Ectodermal cell (in vitro differentiated cells): Measurements from ENCODE around the gene AATK.
"Not testable (repeated sequence)": the region's sequence is repeated elsewhere in the genome, so short reads cannot be mapped to it uniquely, and the experiment has no call there.

Experiments used
- H3K27ac ChIP-seq: 2 replicates; pipeline ENCODE4 v1.7.0; 2013; ENCODE audit warnings: mild to moderate bottlenecking, low read depth, low read length; ENCODE audit not compliant: insufficient read depth, poor library complexity, severe bottlenecking
- H3K27me3 ChIP-seq: 2 replicates; pipeline ENCODE4 v1.7.0; 2013; ENCODE audit warnings: mild to moderate bottlenecking, low read length; ENCODE audit not compliant: insufficient read depth, control insufficient read depth, poor library complexity, severe bottlenecking
- H3K36me3 ChIP-seq: one replicate; pipeline ENCODE4 v1.7.0; 2013; ENCODE audit warnings: low read length; ENCODE audit not compliant: control insufficient read depth, insufficient read depth
- H3K4me1 ChIP-seq: one replicate; pipeline ENCODE4 v1.7.0; 2013; ENCODE audit warnings: low read length; ENCODE audit not compliant: control insufficient read depth, insufficient read depth
- H3K4me3 ChIP-seq: 2 replicates; pipeline ENCODE4 v1.7.0; 2013; ENCODE audit warnings: low read depth, low read length, control low read depth; ENCODE audit not compliant: insufficient read depth
- H3K9me3 ChIP-seq: 2 replicates; pipeline ENCODE4 v1.7.0; 2013; ENCODE audit warnings: mild to moderate bottlenecking, low read length, moderate library complexity; ENCODE audit not compliant: control insufficient read depth
- WGBS, 2 experiments: methylation state at CpG; one replicate each; pipeline ENCODE4 v1.1.7; 2013; ENCODE audit warnings: missing lambda C conversion rate in 2 of 2; 5-methylcytosine and 5-hydroxymethylcytosine counted together

AATK gene

GRCh38 chr17:81083125-81083765, 82.8 kb downstream of the AATK start:
- Histone ChIP-seq H3K4me3 (no peak overlapping the region), H3K27ac (no peak overlapping the region), H3K9me3 (no peaks in the 10 kb centered on the region), H3K27me3 (no peaks in the 10 kb centered on the region), H3K4me1 (peaks cover 11% of the 10 kb centered on the region), H3K36me3 (peaks cover 10% of the 10 kb centered on the region)
- 88 to 89% methylated on average over 27 of the region's 27 CpGs for WGBS, 2 experiments

- Histone ChIP-seq H3K4me3 (no peak overlapping the region), H3K4me1 (peaks cover 11% of the 10 kb centered on the region), H3K27ac (no peak overlapping the region), H3K27me3 (no peaks in the 10 kb centered on the region), H3K36me3 (peaks cover 10% of the 10 kb centered on the region), H3K9me3 (no peaks in the 10 kb centered on the region)
- WGBS, 2 experiments, result 95 to 96% methylated on average over 33 of the region's 33 CpGs
These were observed 83.6 kb downstream of the AATK start for GRCh38 chr17:81082177-81083073.

GRCh38 chr17:81081222-81082176, 84.5 kb downstream of the AATK start:
- Histone ChIP-seq H3K4me1 (peaks cover 11% of the 10 kb centered on the region), H3K36me3 (peaks cover 7% of the 10 kb centered on the region), H3K9me3 (no peaks in the 10 kb centered on the region), H3K27ac (no peak overlapping the region), H3K27me3 (no peaks in the 10 kb centered on the region), H3K4me3 (no peak overlapping the region)
- 94 to 95% methylated on average over 33 of the region's 33 CpGs for WGBS, 2 experiments

- Histone ChIP-seq H3K36me3 (no peaks in the 10 kb centered on the region), H3K27me3 (no peaks in the 10 kb centered on the region), H3K4me1 (peaks cover 25% of the 10 kb centered on the region), H3K9me3 (no peaks in the 10 kb centered on the region), H3K4me3 (no peak overlapping the region), H3K27ac (no peak overlapping the region)
- WGBS, 2 experiments, result 76 to 79% methylated on average over 19 of the region's 19 CpGs
These were observed 86.0 kb downstream of the AATK start for GRCh38 chr17:81080019-81080418.

- not testable (repeated sequence) for H3K4me3 ChIP-seq, H3K27me3 ChIP-seq, H3K36me3 ChIP-seq, H3K27ac ChIP-seq, H3K9me3 ChIP-seq
- WGBS, 2 experiments, result 94 to 95% methylated on average over 45 of the region's 45 CpGs
- peaks cover 35% of the 10 kb centered on the region for H3K4me1 ChIP-seq
These were observed 87.8 kb downstream of the AATK start for GRCh38 chr17:81078026-81078913.

- peaks cover 37% of the 10 kb centered on the region for H3K4me1 ChIP-seq
- H3K27me3 ChIP-seq, result no peaks in the 10 kb centered on the region
- no peaks in the 10 kb centered on the region for H3K36me3 ChIP-seq
- H3K9me3 ChIP-seq, result no peaks in the 10 kb centered on the region
- 81 to 82% methylated on average over 14 of the region's 14 CpGs for whole genome bisulfite sequencing, 2 experiments
- H3K27ac ChIP-seq, result no peak overlapping the region
- no peak overlapping the region for H3K4me3 ChIP-seq
These were observed 89.8 kb downstream of the AATK start for GRCh38 chr17:81076141-81076679.

GRCh38 chr17:81075307-81075706, 90.7 kb downstream of the AATK start:
- Histone ChIP-seq H3K4me3 (no peak overlapping the region), H3K9me3 (no peaks in the 10 kb centered on the region), H3K36me3 (no peaks in the 10 kb centered on the region), H3K27ac (no peak overlapping the region), H3K4me1 (peaks cover 36% of the 10 kb centered on the region), H3K27me3 (no peaks in the 10 kb centered on the region)
- 81 to 85% methylated on average over 17 of the region's 17 CpGs for WGBS, 2 experiments

GRCh38 chr17:81074875-81075274, 91.1 kb downstream of the AATK start:
- H3K4me3 ChIP-seq, result no peak overlapping the region
- no peaks in the 10 kb centered on the region for H3K36me3 ChIP-seq
- no peak overlapping the region for H3K27ac ChIP-seq
- peaks cover 31% of the 10 kb centered on the region for H3K4me1 ChIP-seq
- H3K27me3 ChIP-seq, result no peaks in the 10 kb centered on the region
- WGBS, 2 experiments, result 60 to 63% methylated on average over 8 of the region's 8 CpGs
- no peaks in the 10 kb centered on the region for H3K9me3 ChIP-seq
